IMR-90 (cell line): ENCODE data around the gene FAM227B. TPM values are rescaled to one million over a fixed set of nuclear protein-coding genes. Genes with fewer than 3 reads are reported as not detected.

Source experiments
- ATAC-seq: fragments of 200-7000 bp; cut with Tn5 transposase; 2 replicates; pipeline ENCODE4 v1.9.1; 2020; ENCODE audit warnings: low read depth, mild to moderate bottlenecking, moderate library complexity
- BruUV-seq: library from RNA; stranded (reverse); fragments of 400-500 nt; replicated peaks from 2 replicates; lab custom pipeline; 2021; lab: Mats Ljungman, UMichigan
- CTCF ChIA-PET: fragments of 300-600 bp; formaldehyde crosslinking; extraction: SDS; loops from one replicate; lab custom pipeline; 2021; ENCODE audit warnings: antibody characterized with exemption; lab: Yijun Ruan, JAX
- POLR2A ChIA-PET: fragments of 300-600 bp; sonication (Branson Sonifier 250); formaldehyde crosslinking; loops from one replicate; lab custom pipeline; 2022; ENCODE audit warnings: antibody characterized with exemption; ENCODE audit not compliant: unreplicated experiment; lab: Charles Lee
- DNase-seq: peaks from one replicate; pipeline ENCODE4 v3.0.0; 2013
- H2AFZ ChIP-seq: replicated peaks from 2 replicates; pipeline ENCODE3; 2013; ENCODE audit warnings: low read length, mild to moderate bottlenecking; ENCODE audit not compliant: poor library complexity
- H2AK5ac ChIP-seq: 2 replicates; pipeline ENCODE4 v1.6.1; 2013; ENCODE audit warnings: low read depth, low read length, inconsistent platforms
- H2AK9ac ChIP-seq: replicated peaks from 2 replicates; pipeline ENCODE3; 2013; ENCODE audit warnings: mild to moderate bottlenecking, low read depth, low read length, moderate library complexity; ENCODE audit not compliant: poor library complexity
- H2BK120ac ChIP-seq: 2 replicates; pipeline ENCODE4 v1.6.1; 2013; ENCODE audit warnings: low read depth, low read length, inconsistent platforms
- H2BK15ac ChIP-seq: 3 replicates; pipeline ENCODE4 v1.6.1; 2013; ENCODE audit warnings: low read depth, low read length, inconsistent platforms
- H2BK20ac ChIP-seq: 2 replicates; pipeline ENCODE4 v1.6.1; 2013; ENCODE audit warnings: low read depth, mild to moderate bottlenecking, inconsistent platforms, low read length, moderate library complexity
- H2BK5ac ChIP-seq: 2 replicates; pipeline ENCODE4 v1.6.1; 2013; ENCODE audit warnings: mild to moderate bottlenecking, low read depth, low read length, inconsistent platforms; ENCODE audit not compliant: poor library complexity, severe bottlenecking
- H3K14ac ChIP-seq: replicated peaks from 2 replicates; pipeline ENCODE4 v1.6.1; 2013; ENCODE audit warnings: low read depth, low read length, inconsistent platforms
- H3K18ac ChIP-seq: 2 replicates; pipeline ENCODE4 v1.6.1; 2013; ENCODE audit warnings: low read depth, low read length, control low read depth
- H3K23ac ChIP-seq: 2 replicates; pipeline ENCODE4 v1.6.1; 2013; ENCODE audit warnings: low read depth, low read length, inconsistent platforms
- H3K27ac ChIP-seq: 2 replicates; pipeline ENCODE4 v1.5.1; 2013; ENCODE audit warnings: mild to moderate bottlenecking, control low read depth, low read length; ENCODE audit not compliant: insufficient read depth
- H3K27me3 ChIP-seq: 2 replicates; pipeline ENCODE4 v1.6.1; 2013; ENCODE audit warnings: low read length; ENCODE audit not compliant: control insufficient read depth, insufficient read depth
- H3K36me3 ChIP-seq: 2 replicates; pipeline ENCODE4 v1.6.1; 2013; ENCODE audit warnings: low read length, mixed read lengths; ENCODE audit not compliant: control insufficient read depth, insufficient read depth
- H3K4ac ChIP-seq: 2 replicates; pipeline ENCODE4 v1.6.1; 2013; ENCODE audit warnings: low read depth, low read length, inconsistent platforms
- H3K4me1 ChIP-seq: 2 replicates; pipeline ENCODE4 v1.6.1; 2013; ENCODE audit warnings: low read length, mixed read lengths; ENCODE audit not compliant: control insufficient read depth, insufficient read depth
- H3K4me2 ChIP-seq: 2 replicates; pipeline ENCODE4 v1.6.1; 2013; ENCODE audit warnings: low read depth, mild to moderate bottlenecking, control low read depth, low read length, moderate library complexity
- H3K4me3 ChIP-seq: 2 replicates; pipeline ENCODE4 v1.5.1; 2013; ENCODE audit warnings: low read depth, mild to moderate bottlenecking, control low read depth, low read length, moderate library complexity; ENCODE audit not compliant: insufficient read depth
- H3K56ac ChIP-seq: 2 replicates; pipeline ENCODE4 v1.6.1; 2013; ENCODE audit warnings: low read length, inconsistent platforms; ENCODE audit not compliant: insufficient read depth; ENCODE audit errors: extremely low read depth
- H3K79me1 ChIP-seq, 2 experiments: 2 replicates each; pipeline ENCODE4 v1.6.1; 2013; ENCODE audit warnings: low read length in 2 of 2, inconsistent platforms in 1 of 2, low read depth in 1 of 2
- H3K9ac ChIP-seq: 2 replicates; pipeline ENCODE4 v1.6.1; 2013; ENCODE audit warnings: low read depth, low read length, control low read depth
- H3K9me1 ChIP-seq: 2 replicates; pipeline ENCODE4 v1.6.1; 2013; ENCODE audit warnings: low read length, inconsistent platforms; ENCODE audit not compliant: insufficient read depth
- H3K9me3 ChIP-seq: 2 replicates; pipeline ENCODE4 v1.6.1; 2013; ENCODE audit warnings: low read length; ENCODE audit not compliant: control insufficient read depth, insufficient read depth
- H4K20me1 ChIP-seq: 2 replicates; pipeline ENCODE4 v1.6.1; 2013; ENCODE audit warnings: low read length, inconsistent platforms; ENCODE audit not compliant: insufficient read depth
- H4K5ac ChIP-seq: 2 replicates; pipeline ENCODE4 v1.6.1; 2013; ENCODE audit warnings: mild to moderate bottlenecking, low read depth, low read length, control low read depth
- H4K8ac ChIP-seq, 2 experiments: 2 replicates each; pipeline ENCODE4 v1.6.1; 2013; ENCODE audit warnings: low read depth in 2 of 2, low read length in 2 of 2, control low read depth in 1 of 2, inconsistent platforms in 1 of 2
- H4K91ac ChIP-seq: 2 replicates; pipeline ENCODE4 v1.6.1; 2013; ENCODE audit warnings: low read depth, low read length, inconsistent platforms; ENCODE audit not compliant: insufficient read depth
- BHLHE40 ChIP-seq: fragments of 150-350 bp; IDR thresholded peaks from 2 replicates; pipeline ENCODE4 v1.6.1; 2016; ENCODE audit warnings: mild to moderate bottlenecking, low read depth, low read length
- CEBPB ChIP-seq: IDR thresholded peaks from 2 replicates; pipeline ENCODE4 v1.6.1; 2012; ENCODE audit warnings: low read depth, low read length, improper control_type of control experiment
- CHD1 ChIP-seq: IDR thresholded peaks from 2 replicates; pipeline ENCODE4 v1.6.1; 2012; ENCODE audit warnings: low read depth, low read length, improper control_type of control experiment
- CTCF ChIP-seq: conservative IDR thresholded peaks from 2 replicates; pipeline ENCODE4 v1.5.1; 2012; ENCODE audit warnings: mild to moderate bottlenecking, low read depth, low read length, improper control_type of control experiment
- FOS ChIP-seq: fragments of 150-350 bp; IDR thresholded peaks from 2 replicates; pipeline ENCODE4 v1.6.1; 2016; ENCODE audit warnings: low read depth, low read length
- MAFK ChIP-seq: IDR thresholded peaks from 2 replicates; pipeline ENCODE4 v1.6.1; 2012; ENCODE audit warnings: low read depth, low read length, improper control_type of control experiment
- MXI1 ChIP-seq: IDR thresholded peaks from 2 replicates; pipeline ENCODE4 v1.6.1; 2012; ENCODE audit warnings: low read depth, mild to moderate bottlenecking, low read length, moderate library complexity, borderline replicate concordance
- NFE2L2 ChIP-seq: fragments of 150-350 bp; IDR thresholded peaks from 2 replicates; pipeline ENCODE4 v1.6.1; 2016; ENCODE audit warnings: low read depth, mild to moderate bottlenecking, low read length
- POLR2A ChIP-seq: IDR thresholded peaks from 2 replicates; pipeline ENCODE4 v1.6.1; 2012; ENCODE audit warnings: mild to moderate bottlenecking, low read depth, low read length
- RAD21 ChIP-seq: IDR thresholded peaks from 2 replicates; pipeline ENCODE4 v1.6.1; 2012; ENCODE audit warnings: low read length, improper control_type of control experiment
- RCOR1 ChIP-seq: IDR thresholded peaks from 2 replicates; pipeline ENCODE4 v1.6.1; 2012; ENCODE audit warnings: mild to moderate bottlenecking, low read length, improper control_type of control experiment; ENCODE audit not compliant: insufficient replicate concordance
- RFX5 ChIP-seq: IDR thresholded peaks from 2 replicates; pipeline ENCODE4 v1.8.0; 2012; ENCODE audit warnings: low read depth, mild to moderate bottlenecking, low read length, moderate library complexity
- SMC3 ChIP-seq: fragments of 150-350 bp; IDR thresholded peaks from 2 replicates; pipeline ENCODE4 v1.6.1; 2016; ENCODE audit warnings: low read depth, mild to moderate bottlenecking, antibody characterized with exemption, low read length, moderate library complexity
- WGBS, 2 experiments: methylation state at CpG; one replicate each; pipeline versions ENCODE4 v1.1.5 to v1.1.7; 2013; ENCODE audit warnings: missing lambda C conversion rate in 2 of 2; ENCODE audit not compliant: insufficient read length in 1 of 2; ENCODE audit errors: extremely low coverage in 2 of 2; 5-methylcytosine and 5-hydroxymethylcytosine counted together
- dilution Hi-C: fragments of 300-500 bp; cut with HindIII; formaldehyde crosslinking; loops from one replicate; pipeline ENCODE4 v1.14.3; 2018; ENCODE audit warnings: low sequenced_read_pairs; ENCODE audit not compliant: unreplicated experiment
- in situ Hi-C: fragments of 300-500 bp; cut with MboI; formaldehyde crosslinking; loops from 3 replicates; pipeline ENCODE4 v1.14.3; 2019; ENCODE audit warnings: low sequenced_read_pairs, inconsistent platforms, mixed read lengths
- intact Hi-C: fragments of 100-400 bp; cut with micrococcal nuclease; formaldehyde crosslinking; loops from 2 replicates; pipeline ENCODE4 v1.10.0; 2022
- polyA plus RNA-seq, 3 experiments: library from polyadenylated mRNA; depleted of rRNA; stranded (reverse); fragments of >200 nt; gene quantifications; 2 replicates each; pipeline ENCODE4 v1.2.3, GENCODE V29; 2012; ENCODE audit warnings: low replicate concordance in 1 of 3
- total RNA-seq: library from RNA; depleted of rRNA; stranded (reverse); fragments of >200 nt; gene quantifications from 2 replicates; pipeline ENCODE4 v1.2.3, GENCODE V29; 2012
- TF ChIP-seq, protein P1 (sequence below): fragments of 150-350 bp; IDR thresholded peaks from 2 replicates; pipeline ENCODE4 v1.6.1; 2017; ENCODE audit warnings: mild to moderate bottlenecking, antibody characterized with exemption, low read length, low read depth
- TF ChIP-seq, protein P2 (sequence below): fragments of 150-350 bp; IDR thresholded peaks from 2 replicates; pipeline ENCODE4 v1.6.1; 2016; ENCODE audit warnings: low read depth, mild to moderate bottlenecking, low read length, moderate library complexity, borderline replicate concordance

Gene FAM227B
- total and polyA plus RNA-seq, 2 of the 4 experiments (the other 2 are of a cell fraction), result 1.8 to 3.0 TPM

DNA sequence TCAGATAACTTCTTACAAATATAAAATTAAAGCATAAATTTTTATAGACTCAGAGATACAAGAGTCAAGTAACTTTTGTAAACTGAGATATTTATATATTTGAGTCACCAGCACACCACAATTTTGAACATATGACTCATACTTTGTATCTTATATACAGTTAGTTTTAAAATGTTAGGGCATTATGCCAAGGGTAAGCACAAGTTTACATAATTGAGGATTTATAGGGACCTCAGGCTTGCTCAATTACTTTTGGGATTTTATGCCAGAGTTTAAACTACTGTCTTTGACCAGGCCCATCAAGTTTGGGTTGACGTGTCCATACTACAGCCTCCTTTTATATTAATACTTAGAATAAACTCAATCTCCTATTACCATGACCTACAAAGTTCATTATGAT, 205.0 kb downstream of the FAM227B start:
- Histone ChIP-seq H2AK5ac (0 out of 2 replicates have a peak overlapping the region, but pooled peaks have one; percentile 10), H3K4me2 (peak overlapping the region; percentile 59; the same call in 1 of the 2 replicates), H3K9me1 (no peaks in the 10 kb centered on the region), H4K20me1 (no peaks in the 10 kb centered on the region), H3K56ac (0 out of 2 replicates have a peak overlapping the region, but pooled peaks have one; percentile 7), H4K5ac (peak overlapping the region; percentile 9; the same call in 1 of the 2 replicates), H2BK5ac (peak overlapping the region; percentile 75), H3K36me3 (no peaks in the 10 kb centered on the region), H2BK15ac (peak overlapping the region; percentile 99; the same call in 2 of the 3 replicates), H3K18ac (peak overlapping the region; percentile 74; the same call in 1 of the 2 replicates), H3K4ac (peak overlapping the region; percentile 95; the same call in 1 of the 2 replicates), H2BK20ac (peak overlapping the region; percentile 97; the same call in 1 of the 2 replicates), H3K4me1 (peaks cover 2% of the 10 kb centered on the region; the same call in 1 of the 2 replicates), H3K9me3 (no peaks in the 10 kb centered on the region), H3K27ac (peak overlapping the region; percentile 87; the same call in 1 of the 2 replicates), H2AK9ac (no peak overlapping the region), H2AFZ (no peak overlapping the region), H3K79me1 (no peaks in the 10 kb centered on the region), H3K27me3 (no peaks in the 10 kb centered on the region), H4K91ac (peak overlapping the region; percentile 86; the same call in 1 of the 2 replicates), H3K9ac (no peak overlapping the region), H3K4me3 (no peak overlapping the region), H4K8ac (peak overlapping the region; percentile 30 to 95; a peak in 3 of 4 replicates), H3K23ac (peak overlapping the region; percentile 44; the same call in 1 of the 2 replicates), H3K14ac (0 out of 2 replicates have a peak overlapping the region, but pooled peaks have one; percentile 96), H2BK120ac (peak overlapping the region; percentile 98)
- ChIA-PET POLR2A (no interaction called here), CTCF (interaction anchor here (0.9 kb wide), 1 partner anchor 180 kb away, joined by 4 read pairs; no protein-coding TSS in a partner anchor)
- BruUV-seq, result no TSS peak
- no CpG with 5 or more reads among the region's 1 CpG for WGBS, 2 experiments
- in situ Hi-C loops (loop anchor here (25.0 kb wide), 2 partner anchors 553 to 897 kb away; no protein-coding TSS in a partner anchor), dilution Hi-C loops (no loop called here), intact Hi-C loops (no loop called here)
- peak; percentile 97 for DNase-seq
- ATAC-seq, result peak; percentile 91
- TF ChIP-seq RCOR1, result no peak
- TF ChIP-seq SMC3, result no peak
- no peak; the same call in 1 of the 2 replicates for TF ChIP-seq MAFK
- TF ChIP-seq CHD1, result no peak
- TF ChIP-seq RFX5, result no peak
- TF ChIP-seq NFE2L2, result no peak
- TF ChIP-seq, protein P1, sequence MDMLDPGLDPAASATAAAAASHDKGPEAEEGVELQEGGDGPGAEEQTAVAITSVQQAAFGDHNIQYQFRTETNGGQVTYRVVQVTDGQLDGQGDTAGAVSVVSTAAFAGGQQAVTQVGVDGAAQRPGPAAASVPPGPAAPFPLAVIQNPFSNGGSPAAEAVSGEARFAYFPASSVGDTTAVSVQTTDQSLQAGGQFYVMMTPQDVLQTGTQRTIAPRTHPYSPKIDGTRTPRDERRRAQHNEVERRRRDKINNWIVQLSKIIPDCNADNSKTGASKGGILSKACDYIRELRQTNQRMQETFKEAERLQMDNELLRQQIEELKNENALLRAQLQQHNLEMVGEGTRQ, result no peak
- peak; percentile 78 for TF ChIP-seq BHLHE40
- TF ChIP-seq MXI1, result no peak
- TF ChIP-seq CTCF, result no peak
- TF ChIP-seq POLR2A, result no peak
- TF ChIP-seq, protein P2, sequence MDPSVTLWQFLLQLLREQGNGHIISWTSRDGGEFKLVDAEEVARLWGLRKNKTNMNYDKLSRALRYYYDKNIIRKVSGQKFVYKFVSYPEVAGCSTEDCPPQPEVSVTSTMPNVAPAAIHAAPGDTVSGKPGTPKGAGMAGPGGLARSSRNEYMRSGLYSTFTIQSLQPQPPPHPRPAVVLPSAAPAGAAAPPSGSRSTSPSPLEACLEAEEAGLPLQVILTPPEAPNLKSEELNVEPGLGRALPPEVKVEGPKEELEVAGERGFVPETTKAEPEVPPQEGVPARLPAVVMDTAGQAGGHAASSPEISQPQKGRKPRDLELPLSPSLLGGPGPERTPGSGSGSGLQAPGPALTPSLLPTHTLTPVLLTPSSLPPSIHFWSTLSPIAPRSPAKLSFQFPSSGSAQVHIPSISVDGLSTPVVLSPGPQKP, result no peak
- no peak for TF ChIP-seq RAD21
- peak; percentile 98 for TF ChIP-seq FOS
- TF ChIP-seq CEBPB, result peak; percentile 88
